Prostate gland (tissue), 2 donors: ENCODE data around the gene MS4A6A. TPM values are rescaled to one million over a fixed set of nuclear protein-coding genes. Genes with fewer than 3 reads are reported as not detected.
A peak's percentile ranks its signal among the peaks of the same experiment; 100 is the strongest.
"Not testable (repeated sequence)": the region's sequence is repeated elsewhere in the genome, so short reads cannot be mapped to it uniquely, and the experiment has no call there.

ENCODE experiments used
- DNase-seq: peaks from one replicate; pipeline ENCODE4 v3.0.0-alpha.2; 2019; ENCODE audit warnings: low spot score
- H3K27ac ChIP-seq, 2 donors: fragments of 200-600 bp; sonication (generic); 2 replicates each; pipeline ENCODE4 v1.5.1; 2017 to 2019
- H3K27me3 ChIP-seq: fragments of 200-600 bp; sonication (generic); replicated peaks from 2 replicates; pipeline ENCODE4 v1.5.1; 2019; ENCODE audit not compliant: insufficient read depth
- H3K36me3 ChIP-seq, 2 donors: fragments of 200-600 bp; sonication (generic); 1 replicate in 1 of 2; 2 replicates in 1 of 2; pipeline versions ENCODE4 v1.5.1 to v1.8.1; 2017 to 2019
- H3K4me1 ChIP-seq: fragments of 200-600 bp; sonication (generic); replicated peaks from 2 replicates; pipeline ENCODE4 v1.5.1; 2019
- H3K4me3 ChIP-seq, 2 donors: fragments of 200-600 bp; sonication (generic); 2 replicates each; pipeline ENCODE4 v1.5.1; 2017 to 2019
- H3K9me3 ChIP-seq: fragments of 200-600 bp; sonication (generic); 2 replicates; pipeline ENCODE4 v1.5.1; 2017
- CTCF ChIP-seq, 4 experiments: fragments of 200-600 bp in 2 of 4; fragments of 450-650 bp in 2 of 4; sonication (generic) in 2 of 4; IDR thresholded peaks; 1 replicate in 3 of 4; 2 replicates in 1 of 4; pipeline ENCODE4 v1.5.1; 2016 to 2019; ENCODE audit warnings: antibody characterized with exemption in 4 of 4, mild to moderate bottlenecking in 2 of 4, moderate library complexity in 2 of 4
- POLR2A ChIP-seq: fragments of 450-650 bp; IDR thresholded peaks from one replicate; pipeline ENCODE4 v1.6.1; 2016; ENCODE audit warnings: antibody characterized with exemption, mild to moderate bottlenecking
- POLR2AphosphoS5 ChIP-seq: sonication (generic); formaldehyde crosslinking; IDR thresholded peaks from one replicate; pipeline ENCODE4 v1.6.1; 2017; ENCODE audit warnings: antibody characterized with exemption
- WGBS: methylation state at CpG from one replicate; pipeline ENCODE4 v1.1.5; 2018; 5-methylcytosine and 5-hydroxymethylcytosine counted together
- intact Hi-C: fragments of 100-400 bp; cut with DNase I; formaldehyde crosslinking; loops from one replicate; pipeline ENCODE4 v1.14.2; 2022
- total RNA-seq, 2 donors: library from RNA; depleted of rRNA; stranded (reverse); fragments of >200 nt; gene quantifications; one replicate each; pipeline ENCODE4 v1.1.0, GENCODE V29; 2016

MS4A6A gene
- total RNA-seq, 2 donors from 2014 or later, result 13.4 to 44.1 TPM

GRCh38 chr11:60130496-60130895, 52.4 kb downstream of the MS4A6A start:
- no peaks in the 10 kb centered on the region for H3K4me1 ChIP-seq
- no peaks in the 10 kb centered on the region for H3K36me3 ChIP-seq
- H3K4me3 ChIP-seq, result no peak overlapping the region
- no peak for TF ChIP-seq POLR2A
- TF ChIP-seq CTCF (IDR thresholded peaks at IDR 0.05), result peak in 2 of 4 experiments; percentile 32 to 40
- no peak for TF ChIP-seq POLR2AphosphoS5
- H3K27ac ChIP-seq, result no peak overlapping the region
- intact Hi-C loops, result no loop called here
- peak; percentile 9 for DNase-seq
- no peaks in the 10 kb centered on the region for H3K9me3 ChIP-seq
- no peaks in the 10 kb centered on the region for H3K27me3 ChIP-seq

- no peaks in the 10 kb centered on the region for H3K27me3 ChIP-seq
- intact Hi-C loops, result no loop called here
Observed at GRCh38 chr11:60129853-60130252, 53.0 kb downstream of the MS4A6A start.

GRCh38 chr11:60128866-60129265, 54.0 kb downstream of the MS4A6A start:
- H3K9me3 ChIP-seq, DNase-seq, H3K27me3 ChIP-seq, H3K36me3 ChIP-seq, H3K27ac ChIP-seq, intact Hi-C loops, H3K4me3 ChIP-seq, H3K4me1 ChIP-seq: not testable (repeated sequence)
- WGBS, result 90% methylated on average over 4 of the region's 4 CpGs

More at GRCh38 chr11:60129853-60130252, 53.0 kb downstream of the MS4A6A start:
- no peaks in the 10 kb centered on the region for H3K4me1 ChIP-seq
- no peaks in the 10 kb centered on the region for H3K36me3 ChIP-seq
- TF ChIP-seq POLR2AphosphoS5, result no peak
- no peak overlapping the region for H3K27ac ChIP-seq
- WGBS, result 57% methylated on average over 3 of the region's 3 CpGs
- DNase-seq, result no peak
- no peaks in the 10 kb centered on the region for H3K9me3 ChIP-seq
- no peak overlapping the region for H3K4me3 ChIP-seq

- intact Hi-C loops, result no loop called here
- TF ChIP-seq POLR2AphosphoS5 (no peak), CTCF (IDR thresholded peaks at IDR 0.05) (no peak), POLR2A (no peak)
- Histone ChIP-seq H3K36me3 (no peaks in the 10 kb centered on the region), H3K4me1 (no peaks in the 10 kb centered on the region), H3K9me3 (no peaks in the 10 kb centered on the region), H3K4me3 (no peak overlapping the region), H3K27ac (no peak overlapping the region), H3K27me3 (no peaks in the 10 kb centered on the region)
- no peak for DNase-seq
- 59% methylated on average over 2 of the region's 2 CpGs for WGBS
Observed at GRCh38 chr11:60128376-60128775, 54.5 kb downstream of the MS4A6A start.

- Histone ChIP-seq H3K9me3 (no peaks in the 10 kb centered on the region), H3K36me3 (no peaks in the 10 kb centered on the region), H3K4me3 (no peak overlapping the region), H3K27me3 (no peaks in the 10 kb centered on the region), H3K27ac (no peak overlapping the region), H3K4me1 (no peaks in the 10 kb centered on the region)
- DNase-seq, result no peak
- intact Hi-C loops, result no loop called here
- TF ChIP-seq POLR2A (no peak), POLR2AphosphoS5 (no peak), CTCF (IDR thresholded peaks at IDR 0.05) (no peak)
- WGBS, result 80% methylated on average over 3 of the region's 3 CpGs
Observed at GRCh38 chr11:60127311-60127811, 55.5 kb downstream of the MS4A6A start.

GRCh38 chr11:60125956-60126585, 56.8 kb downstream of the MS4A6A start:
- no peaks in the 10 kb centered on the region for H3K9me3 ChIP-seq
- H3K27me3 ChIP-seq, result no peaks in the 10 kb centered on the region
- H3K4me3 ChIP-seq, result no peak overlapping the region
- no peak overlapping the region for H3K27ac ChIP-seq
- intact Hi-C loops, result no loop called here
- H3K4me1 ChIP-seq, result no peaks in the 10 kb centered on the region
- TF ChIP-seq POLR2AphosphoS5, result no peak
- no peak for TF ChIP-seq CTCF (IDR thresholded peaks at IDR 0.05)
- no peak for TF ChIP-seq POLR2A
- H3K36me3 ChIP-seq, result no peaks in the 10 kb centered on the region
- no peak for DNase-seq
